Lower leg skin (tissue), 4 donors: ENCODE measurements around the gene SPACA7. TPM values are rescaled to one million over a fixed set of nuclear protein-coding genes. Genes with fewer than 3 reads are reported as not detected.
"Not testable (repeated sequence)": the region's sequence is repeated elsewhere in the genome, so short reads cannot be mapped to it uniquely, and the experiment has no call there.

ENCODE experiments used
- DNase-seq, 2 donors: peaks; one replicate each; pipeline ENCODE4 v3.0.0-alpha.2; 2019; ENCODE audit warnings: low spot score in 2 of 2
- H3K4me3 ChIP-seq: fragments of 200-600 bp; sonication (generic); 2 replicates; pipeline ENCODE4 v1.5.1; 2017; ENCODE audit warnings: mild to moderate bottlenecking, low read depth; ENCODE audit not compliant: poor library complexity, severe bottlenecking
- POLR2A ChIP-seq, 2 donors: fragments of 450-650 bp; IDR thresholded peaks; one replicate each; pipeline ENCODE4 v1.6.1; 2016 to 2017; ENCODE audit warnings: antibody characterized with exemption in 2 of 2, mild to moderate bottlenecking in 1 of 2, moderate library complexity in 1 of 2
- WGBS, 2 donors: methylation state at CpG; one replicate each; pipeline ENCODE4 v1.1.5; 2018; 5-methylcytosine and 5-hydroxymethylcytosine counted together
- intact Hi-C: fragments of 100-400 bp; cut with DNase I; formaldehyde crosslinking; loops from one replicate; pipeline ENCODE4 v1.15.0; 2023; ENCODE audit warnings: low total_unique reads
- total RNA-seq, 4 donors: library from RNA; depleted of rRNA; stranded (reverse); fragments of >200 nt; gene quantifications; one replicate each; pipeline ENCODE4 v1.1.0, GENCODE V29; 2016
- TF ChIP-seq, protein P1 (sequence below), 3 donors: fragments of 450-650 bp; IDR thresholded peaks; one replicate each; pipeline ENCODE4 v1.5.1; 2016; ENCODE audit warnings: antibody characterized with exemption in 3 of 3, mild to moderate bottlenecking in 3 of 3, moderate library complexity in 2 of 3

The SPACA7 gene
- total RNA-seq, 4 donors from 2014 or later = not detected

DNA sequence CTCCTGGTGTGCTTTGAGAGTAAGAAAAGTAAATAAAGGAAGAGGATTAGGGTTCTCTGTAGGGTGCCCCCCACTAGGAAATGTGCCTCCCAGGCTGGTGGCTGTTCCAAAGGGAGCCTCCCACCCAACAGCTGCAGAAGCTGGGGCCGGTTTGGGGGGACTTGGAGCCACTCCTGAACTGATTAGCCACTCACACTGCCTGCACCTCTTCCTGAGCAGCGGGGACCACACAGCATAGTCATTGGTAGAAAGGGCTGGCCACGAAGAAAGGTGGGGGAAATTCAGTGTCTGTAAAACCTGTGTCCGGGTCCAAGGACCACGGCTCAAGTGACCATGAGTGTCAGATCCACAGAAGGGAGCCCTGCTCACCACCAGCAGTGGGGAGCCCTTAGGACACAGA, 55.6 kb downstream of the SPACA7 start:
- intact Hi-C loops = no loop called here
- no peak overlapping the region for H3K4me3 ChIP-seq
- 77 to 78% methylated on average over 5 of the region's 5 CpGs for WGBS, 2 donors
- no peak for TF ChIP-seq POLR2A (IDR thresholded peaks at IDR 0.05)
- TF ChIP-seq, protein P1, sequence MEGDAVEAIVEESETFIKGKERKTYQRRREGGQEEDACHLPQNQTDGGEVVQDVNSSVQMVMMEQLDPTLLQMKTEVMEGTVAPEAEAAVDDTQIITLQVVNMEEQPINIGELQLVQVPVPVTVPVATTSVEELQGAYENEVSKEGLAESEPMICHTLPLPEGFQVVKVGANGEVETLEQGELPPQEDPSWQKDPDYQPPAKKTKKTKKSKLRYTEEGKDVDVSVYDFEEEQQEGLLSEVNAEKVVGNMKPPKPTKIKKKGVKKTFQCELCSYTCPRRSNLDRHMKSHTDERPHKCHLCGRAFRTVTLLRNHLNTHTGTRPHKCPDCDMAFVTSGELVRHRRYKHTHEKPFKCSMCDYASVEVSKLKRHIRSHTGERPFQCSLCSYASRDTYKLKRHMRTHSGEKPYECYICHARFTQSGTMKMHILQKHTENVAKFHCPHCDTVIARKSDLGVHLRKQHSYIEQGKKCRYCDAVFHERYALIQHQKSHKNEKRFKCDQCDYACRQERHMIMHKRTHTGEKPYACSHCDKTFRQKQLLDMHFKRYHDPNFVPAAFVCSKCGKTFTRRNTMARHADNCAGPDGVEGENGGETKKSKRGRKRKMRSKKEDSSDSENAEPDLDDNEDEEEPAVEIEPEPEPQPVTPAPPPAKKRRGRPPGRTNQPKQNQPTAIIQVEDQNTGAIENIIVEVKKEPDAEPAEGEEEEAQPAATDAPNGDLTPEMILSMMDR (IDR thresholded peaks at IDR 0.05) = no peak
- no peak for DNase-seq

DNA sequence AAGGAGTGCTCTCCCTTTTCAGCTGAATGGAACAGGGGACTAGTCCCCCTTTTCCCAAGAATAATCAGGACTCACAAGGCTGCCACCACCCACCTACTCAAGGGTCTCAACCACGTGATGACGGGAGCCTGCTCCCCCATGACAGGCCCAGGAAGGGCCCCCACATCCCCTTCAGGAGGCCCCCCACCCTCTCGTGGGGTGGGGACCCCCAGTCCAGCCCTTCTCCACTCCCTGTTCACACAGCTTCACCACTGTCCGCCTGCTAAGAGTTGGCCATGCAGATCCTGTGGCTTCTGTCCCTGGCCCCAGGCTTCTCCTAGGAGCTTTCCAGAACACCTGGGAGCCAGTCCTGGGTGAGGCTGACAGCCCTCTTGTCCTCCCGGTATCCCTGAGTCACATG, 56.6 kb downstream of the SPACA7 start:
- 65 to 67% methylated on average over 4 of the region's 5 CpGs for WGBS, 2 donors
- intact Hi-C loops = not testable (repeated sequence)

DNA sequence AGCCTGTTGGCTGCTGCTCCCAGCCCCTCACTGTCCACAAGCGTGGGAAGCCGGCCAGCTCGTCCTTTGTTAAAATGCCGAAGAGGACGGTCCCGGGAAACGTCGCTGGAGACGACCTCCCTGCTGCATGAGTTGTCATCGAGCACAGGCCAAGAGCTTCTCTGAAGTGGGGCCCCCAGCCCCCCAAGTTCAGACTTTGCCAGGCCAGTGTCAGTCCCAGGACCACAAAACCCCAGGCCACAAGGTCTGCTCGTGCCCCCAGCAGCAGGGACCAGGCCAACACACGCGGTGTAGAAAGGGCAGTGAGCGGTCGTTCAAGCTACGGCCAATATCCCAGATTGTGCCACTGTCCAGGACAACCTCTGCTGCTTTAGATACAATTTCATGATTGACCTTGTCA, 57.4 kb downstream of the SPACA7 start:
- peak in 1 of 2 donors; percentile 59 for DNase-seq
- intact Hi-C loops, H3K4me3 ChIP-seq: not testable (repeated sequence)
- WGBS, 2 donors = 89% methylated on average over 10 to 16 of the region's 16 CpGs

More for the DNA sequence above, 56.6 kb downstream of the SPACA7 start:
- peak in 1 of 2 donors; percentile 66 for DNase-seq
- H3K4me3 ChIP-seq = not testable (repeated sequence)

DNA sequence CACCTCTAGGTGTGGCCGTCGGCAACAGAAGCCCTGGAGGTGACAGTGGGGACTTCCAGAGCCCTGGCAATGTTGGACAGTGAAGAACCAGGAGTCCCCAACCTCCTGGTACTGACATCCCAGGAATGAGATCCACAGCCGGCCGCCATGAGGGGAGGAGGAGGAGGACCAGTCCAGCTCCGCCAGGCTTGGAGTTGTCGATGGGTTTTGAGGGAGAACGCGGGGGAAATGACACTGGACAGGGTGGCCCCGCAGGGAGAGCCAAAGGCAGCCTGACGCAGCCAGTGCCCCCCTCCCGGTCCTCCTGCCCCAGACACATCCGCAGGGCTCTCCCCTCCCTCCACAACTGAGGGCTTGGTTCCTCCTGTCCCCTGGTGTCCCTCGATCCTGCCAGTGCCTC, 57.9 kb downstream of the SPACA7 start:
- intact Hi-C loops = no loop called here
- TF ChIP-seq, protein P1 (IDR thresholded peaks at IDR 0.05) = no peak
- no peak for TF ChIP-seq POLR2A (IDR thresholded peaks at IDR 0.05)
- DNase-seq = peak in 1 of 2 donors; percentile 70
- WGBS, 2 donors = 88 to 90% methylated on average over 12 to 13 of the region's 13 CpGs
- H3K4me3 ChIP-seq = no peak overlapping the region

DNA sequence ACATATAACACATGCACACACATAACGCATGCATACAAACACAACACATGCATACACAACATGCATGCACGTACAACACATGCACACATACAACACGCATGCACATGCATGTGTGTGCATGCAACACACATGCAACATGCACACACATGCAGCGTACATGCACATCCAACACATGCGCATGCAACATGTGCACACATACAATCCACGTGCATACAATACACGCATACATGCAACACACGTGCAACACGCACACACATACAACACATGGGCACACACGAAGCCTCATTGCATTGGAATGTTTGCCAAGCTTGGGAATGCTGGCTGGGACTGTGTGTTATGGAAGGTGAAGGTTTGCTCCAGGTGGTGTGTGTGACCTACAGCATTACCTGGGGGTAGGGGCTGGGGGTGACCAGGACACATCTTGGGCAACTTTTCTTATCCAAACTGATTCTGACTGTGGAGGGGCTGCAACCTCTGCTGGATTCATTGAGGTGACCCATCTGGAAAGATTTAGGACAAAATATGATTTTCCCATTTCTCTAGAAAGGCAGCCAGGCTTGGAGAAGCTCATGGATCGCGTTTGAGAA, 58.9 kb downstream of the SPACA7 start:
- intact Hi-C loops = no loop called here
- no peak overlapping the region for H3K4me3 ChIP-seq
- DNase-seq = peak in 1 of 2 donors; percentile 26
- 79 to 89% methylated on average over 12 of the region's 12 CpGs for WGBS, 2 donors
- TF ChIP-seq, protein P1 (IDR thresholded peaks at IDR 0.05) = no peak
- no peak for TF ChIP-seq POLR2A (IDR thresholded peaks at IDR 0.05)

DNA sequence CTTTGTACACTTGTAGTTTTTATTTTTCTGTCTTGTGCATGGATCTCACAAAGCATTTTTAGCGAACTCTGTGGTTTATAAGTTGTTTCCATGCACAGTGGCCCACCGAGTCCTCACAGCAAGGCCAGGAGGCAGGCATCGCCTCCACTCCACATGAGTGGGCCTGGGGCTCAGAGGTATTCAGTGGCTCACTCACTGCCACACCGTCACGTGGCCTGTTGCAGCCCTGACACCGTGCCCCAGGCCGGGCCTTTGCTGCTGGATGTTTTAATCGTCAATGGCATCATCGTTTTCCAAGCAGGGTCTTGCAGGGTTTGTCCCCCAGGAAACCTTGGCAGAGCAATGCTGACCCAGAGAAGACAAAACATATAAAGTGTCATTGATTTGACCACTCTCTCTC, 59.8 kb downstream of the SPACA7 start:
- TF ChIP-seq, protein P1 (IDR thresholded peaks at IDR 0.05) = no peak
- no peak for TF ChIP-seq POLR2A (IDR thresholded peaks at IDR 0.05)
- 85 to 87% methylated on average over 9 of the region's 9 CpGs for WGBS, 2 donors
- peak in 1 of 2 donors; percentile 36 for DNase-seq
- intact Hi-C loops = no loop called here
- no peak overlapping the region for H3K4me3 ChIP-seq

DNA sequence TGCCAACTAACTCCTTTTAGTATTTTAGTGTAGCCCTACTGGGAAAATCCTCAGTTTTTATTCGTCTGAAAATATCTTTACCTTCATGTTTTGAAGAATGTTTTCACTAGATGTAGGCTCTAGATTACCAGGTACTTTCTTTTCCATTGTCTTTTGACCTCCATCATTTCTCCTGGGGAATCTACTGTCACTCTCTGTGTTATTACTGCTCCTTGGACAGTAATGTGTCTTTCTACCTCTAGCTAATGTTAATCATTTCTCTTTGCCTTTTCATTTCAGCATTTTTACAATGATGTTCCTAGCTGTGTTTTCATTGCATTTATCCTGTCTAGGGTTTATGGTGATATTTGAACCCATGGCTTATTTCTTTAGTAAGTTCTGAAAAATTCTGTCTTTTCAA, 61.9 kb downstream of the SPACA7 start:
- TF ChIP-seq POLR2A (IDR thresholded peaks at IDR 0.05) = no peak
- TF ChIP-seq, protein P1 (IDR thresholded peaks at IDR 0.05) = no peak
- no peak for DNase-seq

More for the DNA sequence above, 61.9 kb downstream of the SPACA7 start:
- 83 to 84% methylated on average over 1 of the region's 1 CpG for WGBS, 2 donors
- intact Hi-C loops = no loop called here
- H3K4me3 ChIP-seq = no peak overlapping the region
